ENCODE results near the gene CDH5. TPM values are rescaled to one million over a fixed set of nuclear protein-coding genes. Genes with fewer than 3 reads are reported as not detected.
A peak's percentile ranks its signal among the peaks of the same experiment; 100 is the strongest.

CDH5 gene
- polyA plus RNA-seq, 1 donor (not counting 4 experiments of a cell fraction or from before 2014, with no cell fraction given): 0.05 TPM

DNA sequence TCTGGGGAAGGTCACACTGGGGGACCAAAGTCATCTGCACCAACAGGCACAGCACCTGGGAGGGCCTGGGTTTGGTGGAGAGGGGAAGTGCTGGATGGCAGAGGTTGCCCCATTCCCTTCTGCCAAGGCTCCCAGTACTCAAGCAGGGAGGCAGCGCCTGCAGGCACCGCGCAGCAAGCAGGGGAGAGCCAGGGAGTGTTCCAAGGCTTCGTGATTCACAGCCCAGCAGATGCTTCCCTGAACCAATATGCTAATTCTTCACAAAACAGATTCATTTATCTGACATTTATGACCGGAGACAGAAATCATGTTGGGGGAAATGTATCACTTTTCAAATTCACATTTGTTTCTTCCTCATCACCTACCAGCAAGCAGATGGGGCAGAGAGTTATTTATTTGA is 13.4 kb upstream of the CDH5 start:
- no peaks in the 10 kb centered on the region for H3K79me2 ChIP-seq (ENCODE audit: control insufficient read depth, insufficient read depth, low read length)
- H3K4me2 ChIP-seq (ENCODE audit: control insufficient read depth, extremely low read depth, insufficient read depth, low read depth, low read length): no peak overlapping the region
- H4K20me1 ChIP-seq (ENCODE audit: control insufficient read depth, extremely low read depth, insufficient read depth, low read length): no peaks in the 10 kb centered on the region
- peaks cover 20% of the 10 kb centered on the region for H3K27me3 ChIP-seq (ENCODE audit: control insufficient read depth, extremely low read depth, insufficient read depth, low read length)
- no peaks in the 10 kb centered on the region for H3K9me3 ChIP-seq (ENCODE audit: control insufficient read depth, low read depth, low read length)
- H3K36me3 ChIP-seq (ENCODE audit: control insufficient read depth in 2 of 2, extremely low read depth in 1 of 2, insufficient read depth in 2 of 2, low read length in 2 of 2): no peaks in the 10 kb centered on the region
- TF ChIP-seq EZH2 (IDR thresholded peaks at IDR 0.05; ENCODE audit: low read length) (no peak), CTCF (optimal IDR thresholded peaks at IDR 0.05 in 1 of 3, IDR thresholded peaks at IDR 0.05 in 1 of 3, conservative IDR thresholded peaks at IDR 0.05 in 1 of 3; ENCODE audit: extremely low read depth in 1 of 3, insufficient read depth in 2 of 3, low read length in 3 of 3) (no peak)
- no peak overlapping the region for H2AFZ ChIP-seq (ENCODE audit: control insufficient read depth, low read length)
- H3K9me1 ChIP-seq (ENCODE audit: control insufficient read depth, extremely low read depth, insufficient read depth, low read length): no peaks in the 10 kb centered on the region
- FAIRE-seq (peak; percentile 60), DNase-seq (ENCODE audit: low read depth, low spot score) (no peak)
- H3K4me1 ChIP-seq (ENCODE audit: control insufficient read depth, extremely low read depth, insufficient read depth, low read length): peaks cover 21% of the 10 kb centered on the region
- H3K4me3 ChIP-seq (ENCODE audit: control insufficient read depth in 2 of 3, extremely low read depth in 1 of 3, insufficient read depth in 2 of 3, low read depth in 1 of 3, low read length in 3 of 3): no peak overlapping the region
- dilution Hi-C loops (cut with MboI; ENCODE audit: extremely low pct_ligation_motif_present, low sequenced_read_pairs): no loop called here
- H3K9ac ChIP-seq (ENCODE audit: control insufficient read depth, extremely low read depth, insufficient read depth, low read length): no peak overlapping the region
- no peak overlapping the region for H3K27ac ChIP-seq (ENCODE audit: control insufficient read depth, insufficient read depth, low read length)

DNA sequence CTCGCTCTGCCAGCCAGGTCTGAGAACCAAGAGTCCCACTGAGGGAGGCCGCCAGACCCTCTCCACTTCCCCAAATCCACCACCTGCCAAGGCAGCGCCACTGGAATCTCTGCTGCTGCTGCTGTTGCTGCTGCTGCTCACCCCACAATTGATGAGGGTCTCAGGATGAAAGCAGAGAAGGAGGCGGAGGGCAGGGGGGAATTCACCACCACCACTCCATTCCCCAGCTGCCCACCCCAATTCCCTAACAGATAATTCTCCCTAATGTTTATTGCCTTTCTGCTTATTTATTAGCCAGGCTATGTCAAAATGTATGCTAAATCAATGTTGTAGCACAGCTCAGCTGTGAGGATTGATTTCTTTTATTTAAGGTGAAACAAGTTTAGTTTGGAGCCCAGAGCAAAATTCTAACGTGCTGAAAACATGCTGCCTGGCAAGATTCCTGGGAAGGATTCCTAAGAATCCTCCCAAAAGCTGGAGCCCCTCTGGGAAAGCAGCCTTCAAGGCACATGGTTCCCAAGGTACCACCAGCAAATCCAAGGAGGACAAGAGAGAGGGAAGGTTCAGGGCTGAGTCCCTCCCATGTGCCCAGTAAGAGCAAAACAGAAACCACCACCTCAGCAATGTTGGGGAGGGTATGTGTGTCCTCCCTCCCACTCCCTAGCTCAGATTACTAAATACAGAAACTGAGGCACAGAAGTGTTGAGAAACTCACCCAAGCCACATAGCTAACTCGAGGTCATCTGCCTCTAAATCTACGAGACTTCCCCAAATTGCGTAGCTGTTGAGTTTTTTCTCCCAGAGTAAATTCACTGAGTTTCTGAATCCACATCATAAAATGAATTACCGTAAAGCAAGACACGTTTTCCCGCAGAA is 12.2 kb upstream of the CDH5 start:
- peak overlapping the region; percentile 5 for H3K4me2 ChIP-seq (ENCODE audit: control insufficient read depth, extremely low read depth, insufficient read depth, low read depth, low read length)
- H3K9me3 ChIP-seq (ENCODE audit: control insufficient read depth, low read depth, low read length): no peaks in the 10 kb centered on the region
- no peak for TF ChIP-seq EZH2 (IDR thresholded peaks at IDR 0.05; ENCODE audit: low read length)
- TF ChIP-seq CTCF (optimal IDR thresholded peaks at IDR 0.05 in 1 of 3, IDR thresholded peaks at IDR 0.05 in 1 of 3, conservative IDR thresholded peaks at IDR 0.05 in 1 of 3; ENCODE audit: extremely low read depth in 1 of 3, insufficient read depth in 2 of 3, low read length in 3 of 3): no peak
- no peaks in the 10 kb centered on the region for H3K36me3 ChIP-seq (ENCODE audit: control insufficient read depth in 2 of 2, extremely low read depth in 1 of 2, insufficient read depth in 2 of 2, low read length in 2 of 2)
- no peak overlapping the region for H3K27ac ChIP-seq (ENCODE audit: control insufficient read depth, insufficient read depth, low read length)
- FAIRE-seq (no peak), DNase-seq (ENCODE audit: low read depth, low spot score) (no peak)
- H4K20me1 ChIP-seq (ENCODE audit: control insufficient read depth, extremely low read depth, insufficient read depth, low read length): no peaks in the 10 kb centered on the region
- dilution Hi-C loops (cut with MboI; ENCODE audit: extremely low pct_ligation_motif_present, low sequenced_read_pairs): no loop called here
- no peak overlapping the region for H3K9ac ChIP-seq (ENCODE audit: control insufficient read depth, extremely low read depth, insufficient read depth, low read length)
- H3K9me1 ChIP-seq (ENCODE audit: control insufficient read depth, extremely low read depth, insufficient read depth, low read length): no peaks in the 10 kb centered on the region
- no peak overlapping the region for H3K4me3 ChIP-seq (ENCODE audit: control insufficient read depth in 2 of 3, extremely low read depth in 1 of 3, insufficient read depth in 2 of 3, low read depth in 1 of 3, low read length in 3 of 3)
- H3K4me1 ChIP-seq (ENCODE audit: control insufficient read depth, extremely low read depth, insufficient read depth, low read length): peaks cover 30% of the 10 kb centered on the region
- H3K27me3 ChIP-seq (ENCODE audit: control insufficient read depth, extremely low read depth, insufficient read depth, low read length): peaks cover 20% of the 10 kb centered on the region
- peak overlapping the region; percentile 26 for H2AFZ ChIP-seq (ENCODE audit: control insufficient read depth, low read length)
- no peaks in the 10 kb centered on the region for H3K79me2 ChIP-seq (ENCODE audit: control insufficient read depth, insufficient read depth, low read length)

All from keratinocyte (primary cell).